CD4-positive, alpha-beta memory T cell (primary cell): ENCODE results near the gene SEZ6L. TPM values are rescaled to one million over a fixed set of nuclear protein-coding genes. Genes with fewer than 3 reads are reported as not detected.

Experiments
- CTCF ChIA-PET: fragments of 350-600 bp; sonication (Branson Sonifier 250); formaldehyde crosslinking; loops from one replicate; lab custom pipeline; 2021; ENCODE audit warnings: inconsistent platforms; ENCODE audit not compliant: partially characterized antibody; lab: Charles Lee
- POLR2A ChIA-PET: fragments of 350-600 bp; sonication (Branson Sonifier 250); formaldehyde crosslinking; loops from one replicate; lab custom pipeline; 2021; ENCODE audit not compliant: partially characterized antibody; lab: Charles Lee
- DNase-seq, 5 donors: peaks; one replicate each; pipeline versions ENCODE4 v3.0.0 to v3.0.0-alpha.2; 2020 to 2022; ENCODE audit warnings: mixed read lengths in 1 of 5
- H3K27ac ChIP-seq: one replicate; pipeline ENCODE4 v1.7.0; 2013; ENCODE audit warnings: low read depth, low read length
- H3K27me3 ChIP-seq: 2 replicates; pipeline ENCODE4 v1.7.0; 2013; ENCODE audit warnings: mild to moderate bottlenecking, low read length, moderate library complexity; ENCODE audit not compliant: insufficient read depth
- H3K36me3 ChIP-seq: 2 replicates; pipeline ENCODE4 v1.7.0; 2013; ENCODE audit warnings: mild to moderate bottlenecking, low read length, moderate library complexity; ENCODE audit not compliant: insufficient read depth
- H3K4me1 ChIP-seq: 2 replicates; pipeline ENCODE4 v1.7.0; 2013; ENCODE audit warnings: mild to moderate bottlenecking, low read length, moderate library complexity; ENCODE audit not compliant: insufficient read depth
- H3K4me3 ChIP-seq, 2 donors: one replicate each; pipeline ENCODE4 v1.7.0; 2013; ENCODE audit warnings: low read length in 2 of 2, mild to moderate bottlenecking in 1 of 2
- H3K9me3 ChIP-seq, 2 donors: one replicate each; pipeline ENCODE4 v1.7.0; 2013; ENCODE audit warnings: low read length in 2 of 2, control low read depth in 1 of 2; ENCODE audit not compliant: control insufficient read depth in 1 of 2
- H3K27ac Mint-ChIP-seq, 7 donors: one replicate each; pipeline ENCODE4 v1.8.0; 2020 to 2021; ENCODE audit warnings: mixed read lengths in 7 of 7, mild to moderate bottlenecking in 6 of 7, inconsistent platforms in 3 of 7, moderate library complexity in 3 of 7
- H3K27me3 Mint-ChIP-seq, 2 donors: one replicate each; pipeline ENCODE4 v1.8.0; 2020 to 2021; ENCODE audit warnings: mixed read lengths in 2 of 2
- H3K36me3 Mint-ChIP-seq, 2 donors: one replicate each; pipeline ENCODE4 v1.8.0; 2020 to 2021; ENCODE audit warnings: mixed read lengths in 2 of 2, inconsistent platforms in 1 of 2, mild to moderate bottlenecking in 1 of 2
- H3K4me1 Mint-ChIP-seq, 4 donors: one replicate each; pipeline ENCODE4 v1.8.0; 2020 to 2021; ENCODE audit warnings: mixed read lengths in 4 of 4, mild to moderate bottlenecking in 1 of 4
- H3K4me3 Mint-ChIP-seq, 8 donors: one replicate each; pipeline ENCODE4 v1.8.0; 2020 to 2021; ENCODE audit warnings: mixed read lengths in 8 of 8, mild to moderate bottlenecking in 7 of 8, moderate library complexity in 6 of 8, inconsistent platforms in 3 of 8
- H3K9me3 Mint-ChIP-seq, 8 donors: one replicate each; pipeline ENCODE4 v1.8.0; 2020 to 2021; ENCODE audit warnings: mixed read lengths in 8 of 8, mild to moderate bottlenecking in 5 of 8, inconsistent platforms in 3 of 8, moderate library complexity in 1 of 8
- intact Hi-C: fragments of 100-400 bp; cut with micrococcal nuclease; formaldehyde crosslinking; loops from one replicate; pipeline ENCODE4 v1.15.1; 2023
- polyA plus RNA-seq, 2 donors: library from polyadenylated mRNA; unstranded; fragments of 300-500 nt; fragmentation: Illumina TruSeq; gene quantifications; one replicate each; pipeline ENCODE4 v1.2.3, GENCODE V29; 2021
- total RNA-seq, 2 experiments: library from RNA; stranded (reverse); gene quantifications; one replicate each; pipeline ENCODE4 v1.2.3, GENCODE V29; 2021

The SEZ6L gene
- total and polyA plus RNA-seq, 4 experiments from 2014 or later = not detected

DNA sequence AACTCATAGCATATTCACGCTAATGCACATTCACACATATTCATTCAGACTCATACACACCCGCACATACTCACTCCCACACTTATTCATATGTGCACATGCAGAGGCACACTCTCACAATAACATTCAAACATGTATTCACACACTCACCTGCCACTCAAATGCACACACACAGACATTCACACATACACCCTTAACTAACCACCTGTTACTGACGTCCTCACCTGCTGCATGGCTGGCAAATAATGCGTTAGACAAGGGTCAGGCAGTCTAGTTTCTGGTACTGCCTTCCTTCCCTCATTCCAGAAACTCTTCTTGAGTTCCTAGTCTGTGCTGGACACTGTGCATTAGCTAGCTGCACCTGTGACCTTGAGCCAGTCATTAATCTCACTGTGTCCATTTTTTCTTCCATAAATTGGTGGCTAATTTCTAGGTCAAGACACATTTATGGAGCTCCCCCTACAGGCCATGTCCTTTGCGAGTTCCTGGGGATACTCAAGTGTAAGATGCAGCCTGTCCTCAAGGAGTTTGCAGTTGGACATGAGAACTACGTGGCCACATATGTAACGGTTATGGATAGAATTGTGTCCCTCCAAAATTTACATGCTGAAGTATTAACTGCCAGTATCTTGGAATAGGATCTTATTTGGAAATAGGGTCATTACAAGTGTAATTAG, 34.5 kb upstream of the SEZ6L start:
- H3K4me1 Mint-ChIP-seq = no peaks in the 10 kb centered on the region
- Histone ChIP-seq H3K4me3 (no peak overlapping the region), H3K27me3 (no peaks in the 10 kb centered on the region), H3K9me3 (no peaks in the 10 kb centered on the region), H3K27ac (no peak overlapping the region), H3K36me3 (no peaks in the 10 kb centered on the region), H3K4me1 (no peaks in the 10 kb centered on the region)
- ChIA-PET POLR2A (no interaction called here), CTCF (no interaction called here)
- H3K9me3 Mint-ChIP-seq = no peaks in the 10 kb centered on the region
- intact Hi-C loops = no loop called here
- no peak overlapping the region for H3K27ac Mint-ChIP-seq
- no peak overlapping the region for H3K4me3 Mint-ChIP-seq
- H3K36me3 Mint-ChIP-seq = no peaks in the 10 kb centered on the region
- no peak for DNase-seq
- H3K27me3 Mint-ChIP-seq = peaks cover 4 to 5% of the 10 kb centered on the region in 2 donors

GRCh38 chr22:26135806-26136205, 33.5 kb upstream of the SEZ6L start:
- POLR2A ChIA-PET = no interaction called here
- H3K27ac ChIP-seq = no peak overlapping the region
- no peak overlapping the region for H3K4me3 Mint-ChIP-seq
- H3K4me1 ChIP-seq = no peaks in the 10 kb centered on the region
- no peaks in the 10 kb centered on the region for H3K36me3 ChIP-seq
- no peaks in the 10 kb centered on the region for H3K36me3 Mint-ChIP-seq
- CTCF ChIA-PET = no interaction called here
- intact Hi-C loops = no loop called here
- H3K27ac Mint-ChIP-seq = no peak overlapping the region
- H3K9me3 ChIP-seq = no peaks in the 10 kb centered on the region
- no peak overlapping the region for H3K4me3 ChIP-seq
- H3K9me3 Mint-ChIP-seq = no peaks in the 10 kb centered on the region
- H3K27me3 Mint-ChIP-seq = peaks cover 4 to 5% of the 10 kb centered on the region in 2 donors
- H3K4me1 Mint-ChIP-seq = no peaks in the 10 kb centered on the region
- DNase-seq = no peak
- no peaks in the 10 kb centered on the region for H3K27me3 ChIP-seq

DNA sequence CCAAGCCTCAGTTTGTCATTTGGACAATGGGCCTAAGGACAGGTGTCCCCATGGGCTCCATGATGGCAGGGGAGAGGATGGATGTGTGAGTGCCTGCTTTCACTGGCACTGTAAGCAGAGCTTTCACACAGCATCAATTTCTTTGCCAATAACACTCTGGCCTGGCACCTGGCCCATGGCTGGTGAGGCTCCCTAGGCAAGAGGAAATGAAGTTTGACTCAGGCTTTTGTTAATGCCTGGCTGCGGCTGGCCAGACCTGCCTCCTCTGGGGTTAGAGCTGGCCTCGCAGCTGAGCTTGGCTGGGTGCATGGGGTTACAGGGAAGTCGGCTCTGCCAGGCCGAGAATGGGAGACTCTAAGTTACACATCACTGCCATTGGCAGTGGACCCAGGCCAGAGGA, 30.0 kb upstream of the SEZ6L start:
- DNase-seq = no peak
- peaks cover 2 to 4% of the 10 kb centered on the region in 2 donors for H3K27me3 Mint-ChIP-seq
- Histone ChIP-seq H3K36me3 (no peaks in the 10 kb centered on the region), H3K4me3 (no peak overlapping the region), H3K27me3 (no peaks in the 10 kb centered on the region), H3K9me3 (no peaks in the 10 kb centered on the region), H3K4me1 (no peaks in the 10 kb centered on the region), H3K27ac (no peak overlapping the region)
- H3K4me3 Mint-ChIP-seq = no peak overlapping the region
- H3K9me3 Mint-ChIP-seq = peaks cover 0 to 4% (median 0%) of the 10 kb centered on the region in 8 donors
- H3K27ac Mint-ChIP-seq = no peak overlapping the region
- H3K4me1 Mint-ChIP-seq = no peaks in the 10 kb centered on the region
- ChIA-PET POLR2A (no interaction called here), CTCF (no interaction called here)
- intact Hi-C loops = no loop called here
- H3K36me3 Mint-ChIP-seq = no peaks in the 10 kb centered on the region

- no peaks in the 10 kb centered on the region for H3K9me3 ChIP-seq
- no peaks in the 10 kb centered on the region for H3K4me1 ChIP-seq
- H3K27ac ChIP-seq = no peak overlapping the region
- Mint-ChIP-seq H3K27me3 (peaks cover 2 to 6% of the 10 kb centered on the region in 2 donors), H3K27ac (no peak overlapping the region), H3K9me3 (peaks cover 0 to 5% (median 0%) of the 10 kb centered on the region in 8 donors), H3K4me1 (no peaks in the 10 kb centered on the region), H3K4me3 (no peak overlapping the region), H3K36me3 (no peaks in the 10 kb centered on the region)
- no peak for DNase-seq
- no peaks in the 10 kb centered on the region for H3K36me3 ChIP-seq
- no peaks in the 10 kb centered on the region for H3K27me3 ChIP-seq
- no peak overlapping the region for H3K4me3 ChIP-seq
- intact Hi-C loops = no loop called here
- ChIA-PET POLR2A (no interaction called here), CTCF (interaction anchor here (1.0 kb wide), 1 partner anchor 34 kb away, joined by 3 read pairs; no protein-coding TSS in a partner anchor)
Measured at GRCh38 chr22:26141831-26142230, 27.4 kb upstream of the SEZ6L start.

- no peaks in the 10 kb centered on the region for H3K4me1 ChIP-seq
- DNase-seq = no peak
- H3K36me3 Mint-ChIP-seq = no peaks in the 10 kb centered on the region
- H3K27me3 Mint-ChIP-seq = peaks cover 5 to 10% of the 10 kb centered on the region in 2 donors
- no peaks in the 10 kb centered on the region for H3K27me3 ChIP-seq
- no peak overlapping the region for H3K4me3 ChIP-seq
- H3K9me3 ChIP-seq = no peaks in the 10 kb centered on the region
- H3K36me3 ChIP-seq = no peaks in the 10 kb centered on the region
- ChIA-PET CTCF (interaction anchor here (0.8 kb wide), 1 partner anchor 17 kb away, joined by 3 read pairs; no protein-coding TSS in a partner anchor), POLR2A (no interaction called here)
- no peak overlapping the region for H3K27ac ChIP-seq
- H3K27ac Mint-ChIP-seq = no peak overlapping the region
- intact Hi-C loops = no loop called here
- no peaks in the 10 kb centered on the region for H3K4me1 Mint-ChIP-seq
- H3K4me3 Mint-ChIP-seq = no peak overlapping the region
- H3K9me3 Mint-ChIP-seq = peaks cover 0 to 7% (median 0%) of the 10 kb centered on the region in 8 donors
Measured at GRCh38 chr22:26143806-26144325, 25.4 kb upstream of the SEZ6L start.

DNA sequence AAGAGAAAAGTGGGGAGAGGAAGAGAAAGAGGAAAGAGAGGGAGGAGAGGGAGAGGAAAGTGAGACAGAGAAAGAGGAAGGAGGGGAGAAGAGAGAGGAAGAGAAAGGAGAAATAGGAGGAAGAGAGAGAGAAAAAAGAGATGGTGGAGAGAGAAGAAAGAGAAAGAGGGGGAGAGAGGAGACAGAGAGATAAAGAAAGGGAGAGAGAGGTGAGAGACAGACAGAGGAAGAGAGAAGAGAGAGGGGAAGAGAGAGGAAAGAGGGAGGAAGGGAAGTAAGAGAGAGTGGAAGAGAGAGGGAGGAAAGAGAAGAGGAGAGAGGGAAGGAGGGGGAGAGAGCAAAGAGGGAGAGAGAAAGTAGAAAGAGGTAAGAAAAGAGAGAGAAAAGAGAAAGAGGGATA, 9.4 kb upstream of the SEZ6L start:
- no peaks in the 10 kb centered on the region for H3K4me1 ChIP-seq
- DNase-seq = no peak
- Mint-ChIP-seq H3K4me3 (no peak overlapping the region), H3K27ac (no peak overlapping the region), H3K9me3 (peaks cover 0 to 5% (median 3%) of the 10 kb centered on the region in 8 donors), H3K27me3 (peaks cover 11% of the 10 kb centered on the region in 2 donors), H3K36me3 (no peaks in the 10 kb centered on the region), H3K4me1 (no peaks in the 10 kb centered on the region)
- H3K36me3 ChIP-seq = no peaks in the 10 kb centered on the region
- intact Hi-C loops = no loop called here
- CTCF ChIA-PET = no interaction called here
- no peaks in the 10 kb centered on the region for H3K27me3 ChIP-seq
- H3K27ac ChIP-seq = no peak overlapping the region
- POLR2A ChIA-PET = no interaction called here
- no peaks in the 10 kb centered on the region for H3K9me3 ChIP-seq
- H3K4me3 ChIP-seq = no peak overlapping the region

DNA sequence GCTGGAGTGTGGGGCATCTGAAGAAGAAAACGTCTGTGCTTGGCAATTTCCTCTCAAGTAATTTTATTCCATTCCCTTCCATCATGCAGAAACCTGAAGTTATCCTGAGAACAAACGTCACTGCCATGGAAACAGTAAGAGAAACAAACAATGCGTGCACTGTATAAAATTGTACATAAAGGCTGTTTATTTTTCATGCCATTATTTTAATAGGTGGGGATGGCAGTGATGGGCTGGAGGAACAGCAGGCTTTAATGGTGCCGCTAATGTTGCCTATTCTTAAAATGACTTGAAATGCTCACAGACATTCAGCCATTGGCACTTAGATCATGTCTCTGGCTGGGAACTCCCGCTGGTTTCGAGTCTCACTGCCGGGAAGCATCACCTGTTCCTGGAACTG, 7.5 kb upstream of the SEZ6L start:
- H3K4me3 ChIP-seq = no peak overlapping the region
- Mint-ChIP-seq H3K36me3 (no peaks in the 10 kb centered on the region), H3K4me1 (no peaks in the 10 kb centered on the region), H3K27ac (no peak overlapping the region), H3K4me3 (no peak overlapping the region), H3K9me3 (peaks cover 0 to 6% (median 3%) of the 10 kb centered on the region in 8 donors), H3K27me3 (peaks cover 7 to 17% of the 10 kb centered on the region in 2 donors)
- H3K27me3 ChIP-seq = no peaks in the 10 kb centered on the region
- intact Hi-C loops = no loop called here
- no peaks in the 10 kb centered on the region for H3K36me3 ChIP-seq
- ChIA-PET CTCF (no interaction called here), POLR2A (no interaction called here)
- no peak overlapping the region for H3K27ac ChIP-seq
- DNase-seq = no peak
- H3K4me1 ChIP-seq = no peaks in the 10 kb centered on the region
- H3K9me3 ChIP-seq = no peaks in the 10 kb centered on the region
